ENCODE measurements around the gene SPHK2.
"Not testable (repeated sequence)": the region's sequence is repeated elsewhere in the genome, so short reads cannot be mapped to it uniquely, and the experiment has no call there.

The SPHK2 gene

DNA sequence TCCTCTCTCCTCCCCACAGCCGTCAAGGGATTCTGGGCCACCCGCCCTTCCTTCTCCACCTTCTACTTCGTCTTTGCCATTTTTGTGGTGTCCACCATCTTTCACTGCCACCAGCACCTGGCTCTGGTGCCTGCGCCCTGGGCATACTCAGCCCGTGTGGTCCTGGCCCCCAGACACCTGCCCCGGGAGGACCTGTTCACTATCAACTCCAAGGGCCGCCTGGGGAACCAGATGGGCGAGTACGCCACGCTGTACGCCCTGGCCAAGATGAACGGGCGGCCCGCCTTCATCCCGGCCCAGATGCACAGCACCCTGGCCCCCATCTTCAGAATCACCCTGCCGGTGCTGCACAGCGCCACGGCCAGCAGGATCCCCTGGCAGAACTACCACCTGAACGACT lies 60.7 kb downstream of the SPHK2 start:
- not testable (repeated sequence) for H3K9me3 ChIP-seq (ENCODE audit: control insufficient read depth, low read length); H3K27ac ChIP-seq (ENCODE audit: insufficient read depth, low read length, poor library complexity, severe bottlenecking); DNase-seq; H3K4me3 ChIP-seq (ENCODE audit: insufficient read depth, low read depth, low read length, poor library complexity, severe bottlenecking); H3K36me3 ChIP-seq (ENCODE audit: control insufficient read depth, insufficient read depth, low read length); H3K27me3 ChIP-seq (replicated peaks; ENCODE audit: control insufficient read depth, insufficient read depth, low read length, poor library complexity, severe bottlenecking); H3K4me1 ChIP-seq (ENCODE audit: control insufficient read depth, insufficient read depth, low read length, poor library complexity, severe bottlenecking)
